Brain microvascular endothelial cell (primary cell): ENCODE measurements around the gene IGFBPL1.

Source experiments
- DNase-seq: peaks from one replicate; pipeline ENCODE4 v3.0.0-alpha.2; 2020
- H3K27ac ChIP-seq: fragments of 250-450 bp; sonication (Bioruptor Pico); 2 replicates; pipeline ENCODE4 v1.5.1; 2020; ENCODE audit warnings: mild to moderate bottlenecking, moderate library complexity
- H3K27me3 ChIP-seq: fragments of 250-450 bp; sonication (Bioruptor Pico); replicated peaks from 2 replicates; pipeline ENCODE4 v1.5.1; 2020; ENCODE audit warnings: mild to moderate bottlenecking
- H3K36me3 ChIP-seq: fragments of 250-450 bp; sonication (Bioruptor Pico); replicated peaks from 2 replicates; pipeline ENCODE4 v1.5.1; 2020; ENCODE audit warnings: mild to moderate bottlenecking
- H3K4me3 ChIP-seq: 2 replicates; pipeline ENCODE4 v1.5.1; 2011; ENCODE audit warnings: low read depth, mild to moderate bottlenecking, control low read depth, low read length, moderate library complexity
- CTCF ChIP-seq: IDR thresholded peaks from 2 replicates; pipeline ENCODE4 v1.5.1; 2011; ENCODE audit warnings: low read depth, mild to moderate bottlenecking, moderate library complexity, low read length, control low read depth, inconsistent platforms; ENCODE audit errors: missing control alignments
- in situ Hi-C: cut with HindIII; loops from 2 replicates; pipeline ENCODE4 v1.10.0; 2017; ENCODE audit warnings: low sequenced_read_pairs, low pct_ligation_motif_present

IGFBPL1 gene

GRCh38 chr9:38396371-38396671 is 27.9 kb downstream of the IGFBPL1 start:
- no peak for TF ChIP-seq CTCF
- Histone ChIP-seq H3K4me3 (no peak overlapping the region), H3K27ac (no peak overlapping the region), H3K27me3 (no peaks in the 10 kb centered on the region), H3K36me3 (peaks cover 17% of the 10 kb centered on the region)
- DNase-seq: no peak
- in situ Hi-C loops: no loop called here

GRCh38 chr9:38395653-38396370 is 28.4 kb downstream of the IGFBPL1 start:
- Histone ChIP-seq H3K4me3 (no peak overlapping the region), H3K27me3 (no peaks in the 10 kb centered on the region), H3K27ac (no peak overlapping the region), H3K36me3 (peaks cover 17% of the 10 kb centered on the region)
- no peak for TF ChIP-seq CTCF
- DNase-seq: no peak
- in situ Hi-C loops: no loop called here

GRCh38 chr9:38394416-38394815 is 29.8 kb downstream of the IGFBPL1 start:
- in situ Hi-C loops: no loop called here
- DNase-seq: no peak
- H3K27ac ChIP-seq: no peak overlapping the region
- peaks cover 17% of the 10 kb centered on the region for H3K36me3 ChIP-seq
- H3K27me3 ChIP-seq: no peaks in the 10 kb centered on the region
- no peak for TF ChIP-seq CTCF
- no peak overlapping the region for H3K4me3 ChIP-seq

GRCh38 chr9:38393128-38393796 is 31.0 kb downstream of the IGFBPL1 start:
- Histone ChIP-seq H3K36me3 (peaks cover 17% of the 10 kb centered on the region), H3K4me3 (peak overlapping the region; percentile 85), H3K27ac (peak overlapping the region; percentile 50), H3K27me3 (no peaks in the 10 kb centered on the region)
- no peak for TF ChIP-seq CTCF
- in situ Hi-C loops: no loop called here
- DNase-seq: no peak

GRCh38 chr9:38392235-38393127 is 31.8 kb downstream of the IGFBPL1 start, which contains the start of gene ALDH1B1:
Gene ALDH1B1 (plus strand): TSS chr9:38392702. CDS start chr9:38395749, 3,047 bp downstream.
- peak; percentile 36 for TF ChIP-seq CTCF

More at GRCh38 chr9:38392235-38393127, 31.8 kb downstream of the IGFBPL1 start, which contains the start of gene ALDH1B1:
- peak within 1 kb of the TSS; percentile 85 for H3K4me3 ChIP-seq
- DNase-seq: peak; percentile 69
- peaks cover 14% of the 10 kb centered on the region for H3K36me3 ChIP-seq
- H3K27me3 ChIP-seq: no peaks in the 10 kb centered on the region
- in situ Hi-C loops: no loop called here
- H3K27ac ChIP-seq: peak within 1 kb of the TSS; percentile 50
